Hematopoietic multipotent progenitor cell treated with erythropoietin and hydrocortisone succinate and interleukin-3 and kit ligand, for 17 days (in vitro differentiated cells): ENCODE measurements around the gene GET4.
"Not testable (repeated sequence)": the region's sequence is repeated elsewhere in the genome, so short reads cannot be mapped to it uniquely, and the experiment has no call there.

ENCODE experiments used
- DNase-seq: peaks from one replicate; pipeline ENCODE4 v3.0.0-alpha.2; 2015; ENCODE audit warnings: low spot score

GET4 gene

DNA sequence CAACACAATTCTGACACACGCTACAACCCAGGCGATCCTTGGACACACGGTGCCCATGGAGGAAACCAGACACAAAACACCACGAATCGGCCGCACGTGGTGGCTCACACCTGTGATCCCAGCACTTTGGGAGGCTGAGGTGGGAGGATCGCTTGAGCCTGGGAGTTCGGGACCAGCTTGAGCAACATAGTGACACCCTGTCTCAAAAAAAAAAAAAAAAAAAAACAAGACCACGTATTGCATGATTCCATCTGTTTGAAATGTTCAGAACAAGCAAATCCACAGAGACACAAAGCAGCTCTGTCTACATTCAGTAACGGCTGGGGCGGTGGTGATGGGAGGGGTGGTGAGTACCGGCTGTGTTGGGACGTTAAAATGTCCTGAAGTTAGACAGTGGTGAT lies 53.0 kb downstream of the GET4 start:
- DNase-seq = no peak

DNA sequence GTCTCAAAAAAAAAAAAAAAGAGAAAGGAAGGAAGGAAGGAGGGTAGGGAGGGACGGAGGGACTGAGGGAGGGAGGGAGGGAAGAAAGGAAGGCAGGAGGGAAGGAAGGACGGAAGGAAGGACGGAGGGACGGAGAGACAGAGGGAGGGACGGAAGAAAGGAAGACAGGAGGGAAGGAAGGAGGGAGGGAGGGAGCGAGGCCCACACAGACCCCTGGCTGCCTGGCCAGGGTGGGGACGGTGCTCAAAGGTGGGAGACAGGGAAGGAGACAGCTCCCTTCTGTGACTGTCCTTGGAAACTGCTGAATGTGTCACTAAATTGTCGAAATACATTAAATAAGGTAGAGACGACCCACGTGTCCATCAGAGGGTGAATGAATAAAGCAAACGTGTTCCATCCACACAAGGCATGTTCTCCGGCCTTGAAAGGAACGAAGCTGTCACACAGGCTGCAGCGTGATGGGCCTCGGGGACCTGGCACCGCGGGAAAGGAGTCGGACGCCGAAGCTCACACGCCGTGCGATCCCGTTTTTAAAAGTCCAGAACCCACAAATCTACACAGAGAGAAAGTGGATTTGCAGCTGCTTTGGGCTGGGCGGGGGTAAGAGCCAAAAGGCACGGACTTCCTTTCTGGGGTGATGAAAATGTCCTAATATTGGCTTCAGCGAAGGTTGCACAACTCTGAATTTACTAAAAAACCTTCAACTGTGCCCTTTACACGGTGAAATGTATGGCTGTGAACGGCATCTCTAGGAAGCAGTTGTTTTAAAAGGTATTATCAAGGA lies 54.8 kb downstream of the GET4 start:
- DNase-seq = no peak

DNA sequence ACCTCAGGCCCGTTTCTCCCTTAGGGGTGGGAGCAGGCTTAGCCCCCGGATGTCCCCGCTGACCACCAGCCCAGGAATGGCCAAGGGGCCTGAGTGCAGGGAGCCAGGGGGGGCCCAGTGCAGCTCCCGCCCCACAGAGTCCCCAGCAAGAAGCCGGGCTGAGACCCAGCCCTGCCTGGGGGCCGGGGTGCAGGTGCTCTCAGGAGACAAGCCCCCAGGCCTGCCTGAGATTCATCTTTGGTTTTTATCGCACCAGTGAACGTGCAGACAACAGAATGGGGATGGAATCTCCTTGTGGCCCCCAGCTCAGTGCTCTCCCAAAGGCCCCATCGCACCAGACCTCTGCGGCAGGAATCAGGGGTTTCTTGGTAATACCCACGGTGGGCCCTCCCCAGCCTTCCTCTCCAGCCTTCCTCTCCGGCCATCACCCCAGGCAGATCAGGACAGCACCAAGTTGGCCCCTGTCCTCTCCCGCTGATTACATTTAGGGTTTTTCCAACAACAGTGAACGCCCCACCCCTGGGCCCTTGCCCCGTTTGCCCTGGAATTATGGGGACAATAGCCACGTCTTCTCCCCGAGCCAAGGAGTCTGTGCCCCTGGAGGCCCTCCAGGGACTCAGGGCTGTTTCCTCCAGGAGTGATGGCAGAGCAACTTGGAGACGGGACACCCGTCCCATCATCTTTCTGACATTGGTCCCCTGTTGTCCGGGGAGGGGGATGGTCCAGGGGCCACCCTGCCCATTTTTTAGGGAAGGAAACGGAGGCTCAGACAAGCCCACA lies 55.7 kb downstream of the GET4 start:
- DNase-seq = no peak

DNA sequence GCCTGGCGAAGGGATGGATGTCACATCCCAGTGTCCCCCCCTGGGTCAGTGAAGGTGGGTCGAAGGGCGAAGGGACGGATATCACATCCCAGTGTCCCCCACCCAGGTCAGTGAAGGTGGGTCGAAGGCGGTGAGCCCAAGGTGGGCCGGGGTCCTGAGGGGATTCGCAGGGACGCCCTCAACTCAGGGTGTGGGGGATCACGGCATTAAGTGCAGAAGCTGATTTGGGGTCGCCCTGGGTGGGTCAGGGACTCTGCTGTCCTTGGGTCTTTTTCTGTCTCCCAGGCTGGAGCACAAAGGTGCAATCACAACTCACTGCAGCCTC lies 56.3 kb downstream of the GET4 start:
- no peak for DNase-seq

GRCh38 chr7:934469-935163 lies 58.3 kb downstream of the GET4 start:
- DNase-seq = no peak

- no peak for DNase-seq
These were observed 59.0 kb downstream of the GET4 start for GRCh38 chr7:935164-935873.

DNA sequence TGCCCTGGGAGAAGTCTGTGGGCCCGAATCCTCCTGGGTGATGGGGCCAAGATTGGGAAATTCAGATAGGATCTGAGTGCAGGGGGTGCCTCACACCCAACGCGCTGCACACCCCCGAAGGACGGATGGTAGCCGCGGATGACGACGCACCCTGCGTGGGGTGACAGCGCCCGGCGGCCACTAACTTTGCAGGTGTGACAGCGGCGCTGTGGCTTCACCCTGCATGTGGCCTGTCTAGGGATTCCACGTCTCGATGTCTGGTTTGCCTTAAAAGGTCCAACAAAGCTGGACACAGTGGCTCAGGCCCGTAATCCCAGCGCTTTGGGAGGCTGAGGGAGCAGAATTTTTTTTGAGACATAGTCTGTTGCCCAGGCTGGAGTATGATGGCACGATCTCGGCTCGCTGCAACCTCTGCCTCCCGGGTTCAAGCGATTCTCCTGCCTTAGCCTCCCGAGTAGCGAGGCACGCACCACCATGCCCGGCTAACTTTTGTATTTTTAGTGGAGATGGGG lies 59.6 kb downstream of the GET4 start:
- DNase-seq = no peak

DNA sequence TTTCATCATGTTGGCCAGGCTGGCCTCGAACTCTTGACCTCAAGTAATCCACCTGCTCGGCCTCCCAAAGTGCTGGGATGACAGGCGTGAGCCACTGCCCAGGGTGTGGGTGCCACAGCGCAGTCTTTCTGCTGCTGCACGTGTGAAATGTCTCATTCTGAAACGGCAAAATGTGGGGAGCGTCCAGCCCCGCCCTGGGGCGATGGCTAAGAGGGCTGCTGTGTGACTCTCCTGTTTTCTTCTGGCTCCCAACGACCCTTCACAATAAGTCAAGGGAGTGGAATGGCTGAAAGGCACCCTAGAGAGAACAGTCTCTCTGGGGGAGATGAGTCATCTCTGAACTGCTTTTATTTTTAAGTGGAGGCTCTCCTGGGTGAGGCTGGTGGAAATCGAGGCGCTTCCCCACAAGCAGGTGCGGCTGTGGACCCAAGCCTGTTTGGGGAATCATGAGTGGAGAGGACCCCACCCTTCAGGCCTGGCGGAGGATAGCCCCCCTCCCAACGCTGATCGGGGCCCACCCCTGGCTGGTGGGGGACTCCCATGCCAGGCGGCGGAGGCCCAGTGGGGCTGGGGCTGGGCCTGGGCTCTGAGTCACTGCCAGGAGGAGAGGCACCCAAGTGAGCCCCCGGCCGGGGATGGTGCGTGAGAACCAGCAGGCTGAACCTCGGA lies 60.2 kb downstream of the GET4 start:
- no peak for DNase-seq

- no peak for DNase-seq
These were observed 61.6 kb downstream of the GET4 start for GRCh38 chr7:937856-938484.

DNA sequence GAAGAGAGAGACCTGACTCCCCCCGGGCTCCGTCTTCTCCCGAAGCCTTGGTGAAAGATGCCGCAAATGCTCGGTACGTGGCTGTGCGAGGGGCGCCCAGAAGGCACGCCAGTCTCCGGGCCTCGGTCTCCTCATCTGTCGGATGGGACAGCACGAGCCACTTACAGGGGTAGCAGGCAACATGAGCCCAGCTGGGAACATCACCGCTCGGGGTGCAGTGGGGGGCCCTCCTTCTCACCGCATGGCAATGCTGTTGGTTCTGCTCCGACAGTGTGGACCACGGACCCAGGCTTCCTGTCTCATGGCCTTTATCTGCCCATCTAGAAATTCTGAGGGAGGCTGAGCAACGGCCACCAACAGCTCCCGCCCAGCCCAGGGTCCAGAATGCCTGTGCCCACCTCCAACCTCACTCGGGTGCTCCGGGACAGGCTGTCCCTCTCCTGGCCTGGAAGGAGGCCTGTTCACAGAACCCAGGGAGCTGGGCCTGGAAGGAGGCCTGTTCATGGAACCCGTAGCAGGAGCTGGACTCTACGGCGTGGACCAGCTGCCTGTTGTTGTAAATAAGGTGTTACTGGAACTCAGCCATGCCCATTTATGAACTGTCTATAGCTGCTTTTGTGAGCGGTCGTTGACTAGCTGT lies 62.3 kb downstream of the GET4 start:
- DNase-seq = no peak

GRCh38 chr7:939843-940242 lies 63.5 kb downstream of the GET4 start:
- DNase-seq = no peak

DNA sequence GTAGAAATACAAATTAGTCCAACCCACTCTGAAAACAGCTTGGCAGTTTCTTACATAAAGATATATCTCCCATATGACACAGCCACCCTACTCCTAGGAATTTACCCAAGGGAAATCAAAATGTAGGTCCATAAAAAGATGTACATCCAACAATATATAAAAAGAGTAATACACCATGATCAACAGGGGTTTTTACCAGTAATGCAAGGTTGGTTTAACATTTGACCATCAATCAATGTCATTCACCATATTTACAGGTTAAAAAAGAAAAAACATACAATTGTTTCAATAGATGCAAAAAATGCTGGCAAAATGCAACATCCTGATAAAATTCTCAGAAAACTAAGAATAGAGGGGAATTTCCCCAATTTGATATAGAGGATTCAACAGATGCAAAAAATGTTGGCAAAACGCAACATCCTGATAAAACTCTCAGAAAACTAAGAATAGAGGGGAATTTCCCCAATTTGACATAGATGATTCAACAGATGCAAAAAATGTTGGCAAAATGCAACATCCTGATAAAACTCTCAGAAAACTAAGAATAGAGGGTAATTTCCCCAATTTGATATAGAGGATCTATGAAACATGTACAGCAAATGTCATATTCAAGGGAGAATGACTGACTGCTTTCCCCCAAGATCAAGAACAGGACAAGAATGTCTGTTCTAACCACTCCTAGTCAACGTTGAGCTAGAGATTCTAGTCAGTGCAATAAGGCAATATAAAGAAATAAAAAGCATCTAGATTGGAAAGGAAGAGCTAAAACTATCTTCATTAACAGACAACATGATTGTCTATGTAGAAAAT lies 64.5 kb downstream of the GET4 start:
- DNase-seq = no peak

GRCh38 chr7:943793-944192 lies 67.4 kb downstream of the GET4 start:
- DNase-seq = not testable (repeated sequence)

GRCh38 chr7:944744-945143 lies 68.4 kb downstream of the GET4 start:
- DNase-seq = no peak

GRCh38 chr7:945147-945555 lies 68.8 kb downstream of the GET4 start:
- DNase-seq = no peak

DNA sequence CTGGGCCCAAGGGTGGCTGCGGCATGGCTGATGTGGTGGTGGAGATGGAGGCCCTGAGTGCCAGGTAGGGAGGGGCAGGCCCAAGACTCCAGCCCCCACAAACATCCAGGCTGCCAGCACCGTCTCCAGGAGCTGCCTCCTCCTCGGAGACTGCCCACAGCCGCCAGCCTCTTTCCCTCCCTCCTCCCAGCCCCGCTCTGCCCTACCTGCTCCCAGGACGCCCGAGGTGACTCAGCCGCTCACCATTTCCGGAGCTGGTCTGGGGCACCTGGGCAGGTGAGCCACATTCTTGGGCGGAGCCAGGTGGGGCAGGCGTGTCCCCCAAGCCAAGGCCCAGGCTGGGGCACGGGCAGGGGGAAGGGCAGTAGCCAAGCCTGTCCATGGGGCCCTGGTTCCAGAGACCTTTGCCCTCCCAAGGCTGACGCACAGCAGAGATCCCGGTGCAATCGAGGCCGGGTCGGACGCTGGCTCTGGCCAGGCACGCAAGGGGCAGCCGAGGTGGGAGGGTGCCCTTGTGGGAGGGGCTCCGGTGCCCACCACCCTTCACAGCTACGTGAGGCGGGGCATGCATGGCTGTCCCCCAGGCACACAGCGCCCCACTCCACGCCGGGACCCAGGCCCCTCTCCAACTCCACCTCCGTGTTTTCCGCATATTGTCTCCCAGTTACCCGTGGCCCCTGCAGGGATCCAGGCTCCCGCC lies 69.4 kb downstream of the GET4 start:
- no peak for DNase-seq
